IMR-90 (cell line): ENCODE measurements around the gene ACOX1.

Experiments
- BHLHE40 ChIP-seq: fragments of 150-350 bp; IDR thresholded peaks from 2 replicates; pipeline ENCODE4 v1.6.1; 2016; ENCODE audit warnings: mild to moderate bottlenecking, low read depth, low read length
- CEBPB ChIP-seq: IDR thresholded peaks from 2 replicates; pipeline ENCODE4 v1.6.1; 2012; ENCODE audit warnings: low read depth, low read length, improper control_type of control experiment
- CHD1 ChIP-seq: IDR thresholded peaks from 2 replicates; pipeline ENCODE4 v1.6.1; 2012; ENCODE audit warnings: low read depth, low read length, improper control_type of control experiment
- FOS ChIP-seq: fragments of 150-350 bp; IDR thresholded peaks from 2 replicates; pipeline ENCODE4 v1.6.1; 2016; ENCODE audit warnings: low read depth, low read length
- MAFK ChIP-seq: IDR thresholded peaks from 2 replicates; pipeline ENCODE4 v1.6.1; 2012; ENCODE audit warnings: low read depth, low read length, improper control_type of control experiment
- MAZ ChIP-seq: IDR thresholded peaks from 2 replicates; pipeline ENCODE4 v1.6.1; 2012; ENCODE audit warnings: low read depth, mild to moderate bottlenecking, low read length, improper control_type of control experiment, moderate library complexity, borderline replicate concordance
- MXI1 ChIP-seq: IDR thresholded peaks from 2 replicates; pipeline ENCODE4 v1.6.1; 2012; ENCODE audit warnings: low read depth, mild to moderate bottlenecking, low read length, moderate library complexity, borderline replicate concordance
- POLR2A ChIP-seq: IDR thresholded peaks from 2 replicates; pipeline ENCODE4 v1.6.1; 2012; ENCODE audit warnings: mild to moderate bottlenecking, low read depth, low read length
- RAD21 ChIP-seq: IDR thresholded peaks from 2 replicates; pipeline ENCODE4 v1.6.1; 2012; ENCODE audit warnings: low read length, improper control_type of control experiment
- RCOR1 ChIP-seq: IDR thresholded peaks from 2 replicates; pipeline ENCODE4 v1.6.1; 2012; ENCODE audit warnings: mild to moderate bottlenecking, low read length, improper control_type of control experiment; ENCODE audit not compliant: insufficient replicate concordance
- RFX5 ChIP-seq: IDR thresholded peaks from 2 replicates; pipeline ENCODE4 v1.8.0; 2012; ENCODE audit warnings: low read depth, mild to moderate bottlenecking, low read length, moderate library complexity
- SMC3 ChIP-seq: fragments of 150-350 bp; IDR thresholded peaks from 2 replicates; pipeline ENCODE4 v1.6.1; 2016; ENCODE audit warnings: low read depth, mild to moderate bottlenecking, antibody characterized with exemption, low read length, moderate library complexity
- USF2 ChIP-seq: fragments of 150-350 bp; IDR thresholded peaks from 2 replicates; pipeline ENCODE4 v1.6.1; 2017; ENCODE audit warnings: mild to moderate bottlenecking, antibody characterized with exemption, low read length, low read depth
- TF ChIP-seq, protein P1 (sequence below): conservative IDR thresholded peaks from 2 replicates; pipeline ENCODE4 v1.5.1; 2012; ENCODE audit warnings: mild to moderate bottlenecking, low read depth, low read length, improper control_type of control experiment

GRCh38 chr17:75920045-75920560 is 58.9 kb downstream of the ACOX1 start:
- TF ChIP-seq RAD21 (no peak), CEBPB (no peak), POLR2A (no peak), CHD1 (no peak), RFX5 (no peak), MAFK (no peak), BHLHE40 (no peak), SMC3 (no peak), MAZ (no peak), FOS (no peak), MXI1 (no peak), RCOR1 (no peak), USF2 (no peak)
- TF ChIP-seq, protein P1, sequence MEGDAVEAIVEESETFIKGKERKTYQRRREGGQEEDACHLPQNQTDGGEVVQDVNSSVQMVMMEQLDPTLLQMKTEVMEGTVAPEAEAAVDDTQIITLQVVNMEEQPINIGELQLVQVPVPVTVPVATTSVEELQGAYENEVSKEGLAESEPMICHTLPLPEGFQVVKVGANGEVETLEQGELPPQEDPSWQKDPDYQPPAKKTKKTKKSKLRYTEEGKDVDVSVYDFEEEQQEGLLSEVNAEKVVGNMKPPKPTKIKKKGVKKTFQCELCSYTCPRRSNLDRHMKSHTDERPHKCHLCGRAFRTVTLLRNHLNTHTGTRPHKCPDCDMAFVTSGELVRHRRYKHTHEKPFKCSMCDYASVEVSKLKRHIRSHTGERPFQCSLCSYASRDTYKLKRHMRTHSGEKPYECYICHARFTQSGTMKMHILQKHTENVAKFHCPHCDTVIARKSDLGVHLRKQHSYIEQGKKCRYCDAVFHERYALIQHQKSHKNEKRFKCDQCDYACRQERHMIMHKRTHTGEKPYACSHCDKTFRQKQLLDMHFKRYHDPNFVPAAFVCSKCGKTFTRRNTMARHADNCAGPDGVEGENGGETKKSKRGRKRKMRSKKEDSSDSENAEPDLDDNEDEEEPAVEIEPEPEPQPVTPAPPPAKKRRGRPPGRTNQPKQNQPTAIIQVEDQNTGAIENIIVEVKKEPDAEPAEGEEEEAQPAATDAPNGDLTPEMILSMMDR, result no peak
